NCI-H2227 (cell line): ENCODE results near the gene LMO2.
"Not testable (repeated sequence)": the region's sequence is repeated elsewhere in the genome, so short reads cannot be mapped to it uniquely, and the experiment has no call there.

Experiments used
- DNase-seq: peaks from one replicate; lab custom pipeline; 2025; ENCODE audit not compliant: unreplicated experiment; lab: John Stamatoyannopoulos, UW

Gene LMO2

GRCh38 chr11:33863418-33864172 is 28.3 kb downstream of the LMO2 start:
- DNase-seq = no peak

- DNase-seq = no peak
Measured at GRCh38 chr11:33861941-33862589, 29.8 kb downstream of the LMO2 start.

DNA sequence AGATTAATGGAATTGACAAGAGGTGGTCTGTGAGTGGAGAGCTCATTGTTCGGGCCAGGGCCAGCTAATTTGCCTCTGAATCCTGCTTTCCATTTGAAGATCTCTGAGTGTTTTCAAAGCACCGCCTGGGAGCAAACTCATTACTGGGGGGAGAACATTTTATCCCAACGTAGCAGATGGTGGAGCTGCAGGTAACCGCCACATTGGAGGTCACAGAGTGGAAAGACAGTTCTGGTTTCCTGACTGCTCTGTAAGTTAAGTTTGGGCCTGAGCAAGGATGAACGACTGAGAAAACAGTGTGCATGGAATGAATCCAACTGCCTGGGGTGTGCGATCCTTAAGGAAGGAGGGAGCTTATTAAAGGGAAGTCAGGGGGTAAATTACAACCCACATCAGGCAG is 30.5 kb downstream of the LMO2 start:
- DNase-seq = peak; percentile 13

- no peak for DNase-seq
Measured at GRCh38 chr11:33860926-33861325, 30.9 kb downstream of the LMO2 start.

GRCh38 chr11:33859306-33859705 is 32.6 kb downstream of the LMO2 start:
- no peak for DNase-seq

DNA sequence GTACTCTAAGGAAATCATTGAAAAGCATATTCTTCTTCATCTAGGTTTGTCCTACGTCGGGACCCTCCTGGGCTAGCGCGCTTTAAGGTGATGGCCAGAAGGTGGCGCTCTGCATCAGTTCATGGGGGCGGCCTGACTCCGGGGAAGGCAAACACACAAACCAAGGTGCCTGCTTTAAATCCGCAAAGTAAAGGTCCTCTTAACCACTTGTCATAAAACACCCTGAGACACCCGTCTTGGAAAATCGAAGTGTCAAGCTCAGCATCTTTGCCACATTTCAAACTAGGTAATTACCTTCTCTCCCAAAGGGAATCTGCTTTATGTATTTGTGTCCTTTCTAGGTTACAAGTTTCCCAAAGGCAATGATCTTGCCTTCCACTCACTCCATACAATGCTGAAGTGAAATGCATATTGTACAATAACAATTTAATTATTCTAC is 33.9 kb downstream of the LMO2 start:
- peak; percentile 86 for DNase-seq

- no peak for DNase-seq
Measured at GRCh38 chr11:33855500-33855899, 36.4 kb downstream of the LMO2 start.

DNA sequence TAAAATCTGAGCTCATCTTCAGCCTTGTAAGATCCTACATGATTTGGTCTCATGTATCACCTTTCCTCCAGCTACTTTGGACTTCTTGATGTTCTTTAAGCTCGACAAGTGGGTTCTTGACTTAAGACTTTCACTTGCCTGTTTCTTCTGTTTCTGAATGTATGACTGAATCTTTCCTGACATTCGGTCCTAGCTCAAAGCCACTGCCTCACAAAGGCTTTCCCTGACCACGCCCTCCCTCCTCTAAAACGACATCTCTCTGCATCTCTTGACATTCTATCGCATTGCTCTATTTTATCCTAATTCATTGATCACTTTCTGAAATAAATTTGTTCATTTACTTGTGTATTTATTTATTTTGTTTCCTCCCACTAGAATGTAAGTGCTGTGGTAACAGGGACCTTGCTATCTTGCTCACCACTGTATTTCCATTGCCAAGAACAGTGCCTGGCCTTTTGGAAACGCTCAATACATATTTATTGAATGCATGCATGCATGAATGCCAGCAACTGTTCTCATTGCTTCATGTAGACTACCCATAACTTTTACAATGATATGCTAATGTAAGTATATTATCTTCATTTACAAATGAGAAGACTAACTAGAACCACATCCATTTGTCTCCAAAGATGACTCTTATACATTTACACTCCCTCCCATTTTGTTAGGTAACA is 43.0 kb downstream of the LMO2 start:
- no peak for DNase-seq

DNA sequence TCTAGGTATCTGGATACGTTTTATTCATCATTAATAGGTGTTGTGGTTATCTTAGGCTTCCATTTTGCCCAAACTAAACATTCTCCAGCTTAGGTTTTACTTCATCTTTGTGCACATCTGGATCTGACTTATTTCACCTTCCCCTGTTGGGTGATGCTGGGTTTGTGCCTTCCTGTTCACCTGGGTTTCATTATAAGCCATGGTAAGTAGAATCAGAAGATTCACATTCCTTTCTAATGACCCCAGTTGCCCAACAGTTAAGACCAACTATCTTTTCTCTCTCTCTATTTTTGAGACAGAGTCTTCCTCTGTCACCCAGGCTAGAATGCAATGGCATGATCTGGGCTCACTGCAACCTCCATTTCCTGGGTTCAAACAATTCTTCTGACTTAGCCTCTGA is 44.6 kb downstream of the LMO2 start:
- no peak for DNase-seq

DNA sequence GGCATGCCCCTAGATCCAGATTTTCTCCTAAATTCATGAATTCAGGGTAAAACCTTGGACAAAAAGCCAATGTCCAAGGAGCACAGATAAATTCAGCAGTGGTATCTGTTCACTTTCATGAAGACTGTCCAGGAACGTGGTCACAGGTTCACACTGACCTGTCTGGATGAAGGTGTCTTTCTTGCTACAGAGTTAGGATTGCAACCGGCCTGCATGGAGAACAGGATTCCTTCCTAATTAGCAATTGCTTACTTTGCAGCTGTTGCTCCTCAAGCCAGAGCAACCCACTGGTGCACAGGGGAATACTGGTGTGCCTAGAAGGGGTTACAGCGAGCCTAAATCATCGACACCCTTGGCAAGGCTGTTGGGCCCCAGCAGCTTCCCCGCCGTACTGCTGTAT is 47.6 kb downstream of the LMO2 start:
- DNase-seq = no peak

GRCh38 chr11:33843018-33843417 is 48.9 kb downstream of the LMO2 start:
- DNase-seq = no peak

DNA sequence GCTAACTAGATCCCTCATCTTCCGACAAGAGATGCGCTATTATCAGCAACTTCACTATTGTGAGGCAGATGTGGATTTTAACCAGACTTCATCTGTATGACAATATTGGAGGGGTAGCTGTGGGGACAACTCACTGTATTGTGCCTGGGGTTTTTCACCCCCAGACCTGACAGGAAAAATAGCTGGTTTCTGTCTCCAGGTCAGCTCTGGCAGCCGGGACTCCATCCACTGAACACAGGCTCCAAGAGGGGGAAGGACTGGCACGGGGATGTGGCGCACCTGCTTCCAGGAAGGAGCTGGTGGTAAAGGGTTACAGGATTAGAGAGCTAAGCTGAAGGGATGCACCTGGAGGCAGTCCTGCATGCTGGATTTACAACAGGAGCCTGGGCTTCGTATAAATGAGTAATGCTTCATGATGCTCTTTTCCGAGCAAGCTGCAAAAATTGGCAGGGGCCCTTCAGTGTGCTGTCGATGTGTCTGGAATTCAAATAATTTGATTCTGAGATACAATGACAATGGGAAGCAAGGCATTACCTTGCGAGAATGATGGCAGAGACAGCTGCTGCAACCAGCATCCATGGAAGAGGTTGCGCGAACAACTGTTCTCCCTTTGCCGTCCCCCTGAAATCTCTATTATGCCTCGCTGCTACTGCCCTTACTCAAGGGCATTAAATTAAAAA is 49.5 kb downstream of the LMO2 start:
- peak; percentile 12 for DNase-seq

GRCh38 chr11:33838234-33838633 is 53.6 kb downstream of the LMO2 start:
- not testable (repeated sequence) for DNase-seq

DNA sequence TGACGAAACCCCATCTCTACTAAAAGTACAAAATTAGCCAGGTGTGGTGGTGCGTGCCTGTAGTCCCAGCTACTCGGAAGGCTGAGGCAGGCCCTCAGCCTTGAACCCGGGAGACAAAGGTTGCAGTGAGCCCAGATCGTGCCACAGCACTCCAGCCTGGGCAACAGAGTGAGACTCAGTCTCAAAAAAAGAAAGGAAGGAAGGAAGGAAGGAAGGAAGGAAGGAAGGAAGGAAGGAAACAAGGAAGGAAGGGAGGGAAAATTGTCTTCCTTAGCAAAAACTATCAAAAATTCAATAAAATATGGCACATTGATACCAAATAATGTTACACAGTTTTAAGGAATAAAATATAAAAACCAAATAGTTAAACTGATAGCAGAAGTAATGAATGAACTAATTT is 54.5 kb downstream of the LMO2 start:
- DNase-seq = not testable (repeated sequence)

DNA sequence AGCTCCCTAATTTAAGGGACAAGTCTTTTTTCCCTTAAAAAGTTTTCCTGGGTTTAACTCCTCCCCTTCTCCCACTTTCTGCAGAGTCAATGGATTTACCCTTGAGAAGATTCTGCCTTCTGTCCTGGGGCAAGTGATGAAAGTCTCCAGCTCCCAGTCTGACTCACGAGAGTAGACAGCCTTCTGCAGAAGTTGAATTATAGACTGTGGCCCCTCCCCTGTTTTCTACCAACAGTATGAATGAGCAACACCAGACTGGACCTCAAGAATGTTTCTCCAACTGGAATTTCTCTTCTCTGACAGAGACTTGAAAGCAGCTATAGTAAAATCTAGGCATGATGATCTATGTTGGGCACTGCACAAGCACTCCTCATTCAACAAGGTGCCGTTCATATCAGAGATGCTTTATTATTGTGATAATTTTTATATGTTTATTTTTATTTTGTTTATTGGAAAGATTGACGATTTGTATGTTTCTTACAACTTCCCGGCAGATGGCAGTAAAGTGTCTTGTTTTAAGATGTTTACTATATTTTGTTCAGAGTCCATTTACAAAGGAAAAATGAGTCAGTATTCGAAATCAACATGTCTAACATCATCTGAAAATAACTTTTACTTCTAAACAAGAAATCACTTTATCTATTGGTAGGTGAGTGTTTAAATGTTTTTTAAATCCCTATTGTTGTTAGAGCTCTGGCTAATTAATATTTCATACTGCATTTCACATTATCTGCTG is 56.6 kb downstream of the LMO2 start:
- DNase-seq = peak; percentile 33

GRCh38 chr11:33832676-33833075 is 59.2 kb downstream of the LMO2 start:
- DNase-seq = no peak

- no peak for DNase-seq
Measured at GRCh38 chr11:33830903-33831648, 60.8 kb downstream of the LMO2 start.

GRCh38 chr11:33829430-33830141 is 62.3 kb downstream of the LMO2 start:
- peak; percentile 70 for DNase-seq

DNA sequence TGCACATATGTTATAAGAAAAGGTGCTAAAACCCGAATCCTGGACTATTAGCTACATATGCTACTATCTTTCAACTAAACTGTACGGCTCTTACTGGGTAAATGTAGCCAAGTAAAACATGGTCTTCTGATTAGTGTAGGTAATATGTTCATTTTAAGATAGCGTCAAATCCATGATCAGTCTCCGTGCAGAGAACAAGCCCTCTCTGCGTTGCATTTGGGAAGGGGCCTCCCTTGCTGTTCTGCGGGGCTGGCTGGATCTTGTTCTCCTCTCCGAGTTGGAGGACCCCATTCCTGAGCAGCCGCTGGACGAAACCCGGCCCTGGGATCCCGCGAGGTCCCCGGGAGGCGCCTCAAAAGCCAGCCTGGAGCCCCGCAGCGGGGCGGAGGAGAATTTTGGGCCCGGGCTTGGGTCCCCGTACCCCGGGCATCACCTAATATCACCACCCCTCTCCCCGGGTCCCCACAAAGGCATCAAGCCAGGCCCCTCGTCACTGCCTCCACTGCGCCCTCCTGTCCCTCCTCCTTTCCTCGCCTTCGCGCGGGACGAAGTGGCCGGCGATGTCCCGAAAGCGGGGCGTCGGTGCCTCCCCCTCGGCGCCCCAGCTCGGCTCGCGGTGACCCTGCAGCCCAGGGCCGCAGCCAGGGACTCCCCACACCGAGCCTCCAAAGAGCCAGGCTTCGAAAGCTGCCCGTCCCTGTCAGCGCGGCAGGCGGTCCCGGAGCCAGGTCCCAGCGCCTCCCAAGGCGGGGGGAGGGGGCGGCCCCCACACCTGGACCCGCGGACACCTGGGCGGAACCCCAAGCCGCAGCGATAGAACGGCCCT is 63.1 kb downstream of the LMO2 start:
- DNase-seq = no peak
